ENCODE measurements around the gene SLC7A1.

- TF ChIP-seq CTCF (IDR thresholded peaks at IDR 0.05) (no peak), POLR2A (IDR thresholded peaks at IDR 0.05) (no peak), POLR2AphosphoS5 (IDR thresholded peaks at IDR 0.05; ENCODE audit: insufficient read depth in 1 of 2, low read depth in 1 of 2) (no peak)
Observed at GRCh38 chr13:29621051-29621800, 25.7 kb upstream of the SLC7A1 start.

Data from vagina (tissue), 2 donors.